Smooth muscle cell (in vitro differentiated cells): ENCODE results near the gene USP3. TPM values are rescaled to one million over a fixed set of nuclear protein-coding genes. Genes with fewer than 3 reads are reported as not detected.

Experiments
- DNase-seq: peaks from one replicate; lab custom pipeline; 2025; ENCODE audit not compliant: unreplicated experiment; lab: John Stamatoyannopoulos, UW
- H2AFZ ChIP-seq: fragments of 200-600 bp; sonication (generic); 2 replicates; pipeline ENCODE4 v1.6.0; 2016; ENCODE audit warnings: antibody characterized with exemption, low read depth, mild to moderate bottlenecking
- H3F3A ChIP-seq: fragments of 200-600 bp; sonication (generic); 2 replicates; pipeline ENCODE4 v1.6.0; 2017; ENCODE audit warnings: antibody characterized with exemption, low read depth
- H3K27ac ChIP-seq: fragments of 200-600 bp; sonication (generic); 2 replicates; pipeline ENCODE4 v1.5.1; 2016; ENCODE audit warnings: low read depth, mild to moderate bottlenecking
- H3K27me3 ChIP-seq: fragments of 200-600 bp; sonication (generic); 2 replicates; pipeline ENCODE4 v1.6.1; 2016; ENCODE audit warnings: low read depth, mild to moderate bottlenecking
- H3K36me3 ChIP-seq: fragments of 200-600 bp; sonication (generic); 2 replicates; pipeline ENCODE4 v1.5.1; 2016; ENCODE audit warnings: low read depth
- H3K4me1 ChIP-seq: fragments of 200-600 bp; sonication (generic); 2 replicates; pipeline ENCODE4 v1.5.1; 2016; ENCODE audit warnings: low read depth
- H3K4me2 ChIP-seq: fragments of 200-600 bp; sonication (generic); 2 replicates; pipeline ENCODE4 v1.6.0; 2016; ENCODE audit warnings: mild to moderate bottlenecking
- H3K4me3 ChIP-seq: fragments of 200-600 bp; sonication (generic); 2 replicates; pipeline ENCODE4 v1.5.1; 2016; ENCODE audit warnings: mild to moderate bottlenecking
- H3K79me2 ChIP-seq: fragments of 200-600 bp; sonication (generic); 2 replicates; pipeline ENCODE4 v1.6.0; 2016; ENCODE audit warnings: low read depth, mild to moderate bottlenecking
- H3K9ac ChIP-seq: fragments of 200-600 bp; sonication (generic); 2 replicates; pipeline ENCODE4 v1.6.0; 2016; ENCODE audit warnings: low read depth
- H3K9me3 ChIP-seq: fragments of 200-600 bp; sonication (generic); replicated peaks from 2 replicates; pipeline ENCODE4 v1.5.1; 2016; ENCODE audit warnings: low read depth
- H4K20me1 ChIP-seq: fragments of 200-600 bp; sonication (generic); 2 replicates; pipeline ENCODE4 v1.6.0; 2016; ENCODE audit warnings: low read depth
- WGBS: methylation state at CpG from one replicate; pipeline ENCODE4 v1.1.7; 2016; ENCODE audit warnings: low lambda C conversion rate; 5-methylcytosine and 5-hydroxymethylcytosine counted together
- polyA plus RNA-seq: library from polyadenylated mRNA; unstranded; fragments of >200 nt; fragmentation: Nextera tagmentation; extraction: Ambion mirVana; gene quantifications from 2 replicates; pipeline ENCODE4 v1.2.1, GENCODE V29; 2016
- total RNA-seq: library from RNA; depleted of rRNA; stranded (reverse); fragments of >200 nt; gene quantifications from 2 replicates; pipeline ENCODE4 v1.2.3, GENCODE V29; 2014
- TF ChIP-seq, protein P1 (sequence below): fragments of 200-600 bp; sonication (generic); IDR thresholded peaks from 2 replicates; pipeline ENCODE4 v1.5.1; 2017; ENCODE audit warnings: borderline replicate concordance, mild to moderate bottlenecking, antibody characterized with exemption; ENCODE audit not compliant: insufficient read depth, poor library complexity, severe bottlenecking

The USP3 gene
- total and polyA plus RNA-seq, 2 experiments from 2014 or later = 17.1 to 26.2 TPM

DNA sequence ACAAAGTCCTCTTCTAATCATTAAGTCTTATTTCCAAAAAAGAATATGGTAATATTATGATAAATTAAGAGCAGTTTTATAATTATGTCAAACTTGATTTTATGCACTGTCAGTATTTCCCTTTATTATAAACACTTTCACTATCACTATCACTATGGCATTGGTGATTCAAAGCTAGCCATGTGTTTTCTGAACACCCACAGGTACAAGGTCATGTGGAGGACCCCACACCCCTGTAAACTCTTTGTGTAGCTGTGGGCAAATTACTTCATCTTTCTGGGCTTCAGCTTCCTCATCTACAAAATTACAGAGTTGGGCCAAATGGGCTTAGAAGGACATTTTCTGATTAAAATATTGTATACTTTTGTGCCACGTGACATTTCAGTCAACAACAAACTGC lies 134.4 kb downstream of the USP3 start:
- no peak overlapping the region for H3K9ac ChIP-seq
- TF ChIP-seq, protein P1, sequence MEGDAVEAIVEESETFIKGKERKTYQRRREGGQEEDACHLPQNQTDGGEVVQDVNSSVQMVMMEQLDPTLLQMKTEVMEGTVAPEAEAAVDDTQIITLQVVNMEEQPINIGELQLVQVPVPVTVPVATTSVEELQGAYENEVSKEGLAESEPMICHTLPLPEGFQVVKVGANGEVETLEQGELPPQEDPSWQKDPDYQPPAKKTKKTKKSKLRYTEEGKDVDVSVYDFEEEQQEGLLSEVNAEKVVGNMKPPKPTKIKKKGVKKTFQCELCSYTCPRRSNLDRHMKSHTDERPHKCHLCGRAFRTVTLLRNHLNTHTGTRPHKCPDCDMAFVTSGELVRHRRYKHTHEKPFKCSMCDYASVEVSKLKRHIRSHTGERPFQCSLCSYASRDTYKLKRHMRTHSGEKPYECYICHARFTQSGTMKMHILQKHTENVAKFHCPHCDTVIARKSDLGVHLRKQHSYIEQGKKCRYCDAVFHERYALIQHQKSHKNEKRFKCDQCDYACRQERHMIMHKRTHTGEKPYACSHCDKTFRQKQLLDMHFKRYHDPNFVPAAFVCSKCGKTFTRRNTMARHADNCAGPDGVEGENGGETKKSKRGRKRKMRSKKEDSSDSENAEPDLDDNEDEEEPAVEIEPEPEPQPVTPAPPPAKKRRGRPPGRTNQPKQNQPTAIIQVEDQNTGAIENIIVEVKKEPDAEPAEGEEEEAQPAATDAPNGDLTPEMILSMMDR = no peak
- H3K36me3 ChIP-seq = peaks cover 26% of the 10 kb centered on the region
- H3F3A ChIP-seq = no peaks in the 10 kb centered on the region
- H3K4me1 ChIP-seq = no peaks in the 10 kb centered on the region
- no peak overlapping the region for H2AFZ ChIP-seq
- H3K79me2 ChIP-seq = no peaks in the 10 kb centered on the region
- no peaks in the 10 kb centered on the region for H3K27me3 ChIP-seq
- no peaks in the 10 kb centered on the region for H4K20me1 ChIP-seq
- WGBS = 100% methylated on average over 1 of the region's 1 CpG
- H3K4me2 ChIP-seq = no peak overlapping the region
- H3K4me3 ChIP-seq = no peak overlapping the region
- H3K9me3 ChIP-seq = peaks cover 6% of the 10 kb centered on the region
- DNase-seq = no peak
- no peak overlapping the region for H3K27ac ChIP-seq

DNA sequence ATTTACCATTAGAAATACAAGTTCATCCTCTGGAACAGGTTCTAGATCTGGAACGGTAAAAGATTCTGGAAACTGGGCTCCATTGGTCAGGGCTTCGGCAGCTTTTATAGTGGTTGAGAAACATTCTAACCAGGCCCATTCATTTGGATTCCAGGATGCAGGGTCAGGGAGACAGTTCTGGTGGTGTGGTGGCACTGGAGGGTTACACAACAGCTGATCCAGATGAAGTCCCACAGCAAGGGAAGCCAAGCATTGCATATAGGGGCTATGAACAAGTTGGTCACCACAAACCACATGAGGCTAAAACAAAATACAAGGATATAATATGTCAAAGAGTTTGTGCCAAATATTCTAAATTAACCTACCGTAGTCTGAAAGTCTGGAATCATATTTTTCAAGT lies 135.8 kb downstream of the USP3 start:
- Histone ChIP-seq H3K9ac (no peak overlapping the region), H3K79me2 (no peaks in the 10 kb centered on the region), H3K36me3 (peaks cover 32% of the 10 kb centered on the region), H3K4me2 (no peak overlapping the region), H3K4me1 (no peaks in the 10 kb centered on the region), H3K9me3 (peaks cover 6% of the 10 kb centered on the region), H4K20me1 (no peaks in the 10 kb centered on the region), H3K4me3 (no peak overlapping the region), H2AFZ (no peak overlapping the region), H3K27me3 (no peaks in the 10 kb centered on the region), H3K27ac (no peak overlapping the region), H3F3A (no peaks in the 10 kb centered on the region)
- WGBS = 97% methylated on average over 3 of the region's 3 CpGs
- DNase-seq = no peak
- TF ChIP-seq, protein P1 = no peak

Other genes starting within 250 kb of the USP3 start
- gene APH1B, start 227.0 kb upstream of the USP3 start, total RNA-seq = 10.5 and 14.3 TPM in 2 replicates
- 9.5 and 15.5 TPM in 2 replicates for gene APH1B, start 227.0 kb upstream of the USP3 start, polyA plus RNA-seq
- 12.5 and 14.0 TPM in 2 replicates for gene CA12, start 122.7 kb upstream of the USP3 start, total RNA-seq
- 9.2 and 13.5 TPM in 2 replicates for gene CA12, start 122.7 kb upstream of the USP3 start, polyA plus RNA-seq
- 0.40 TPM in 1 of 2 replicates, not detected in the other for gene FBXL22, start 92.8 kb downstream of the USP3 start, total RNA-seq
- 0.25 and 0.35 TPM in 2 replicates for gene FBXL22, start 92.8 kb downstream of the USP3 start, polyA plus RNA-seq